ENCODE measurements around the gene SRGAP1.
"Not testable (repeated sequence)": the region's sequence is repeated elsewhere in the genome, so short reads cannot be mapped to it uniquely, and the experiment has no call there.

DNA sequence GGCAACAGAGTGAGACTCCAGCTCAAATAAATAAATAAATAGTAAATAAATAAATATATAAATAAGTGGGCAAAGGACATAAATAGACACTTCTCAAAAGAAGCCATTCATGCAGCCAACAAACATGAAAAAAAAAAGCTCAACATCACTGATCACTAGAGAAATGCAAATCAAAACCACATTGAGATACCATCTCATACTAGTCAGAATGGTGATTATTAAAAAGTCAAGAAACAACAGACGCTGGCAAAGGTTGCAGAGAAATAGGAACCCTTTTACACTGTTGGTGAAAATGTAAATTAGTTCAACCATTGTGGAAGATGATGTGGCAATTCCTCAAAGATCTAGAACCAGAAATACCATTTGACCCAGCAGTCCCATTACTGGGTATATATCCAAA is 322.5 kb downstream of the SRGAP1 start:
- TF ChIP-seq, protein P1, sequence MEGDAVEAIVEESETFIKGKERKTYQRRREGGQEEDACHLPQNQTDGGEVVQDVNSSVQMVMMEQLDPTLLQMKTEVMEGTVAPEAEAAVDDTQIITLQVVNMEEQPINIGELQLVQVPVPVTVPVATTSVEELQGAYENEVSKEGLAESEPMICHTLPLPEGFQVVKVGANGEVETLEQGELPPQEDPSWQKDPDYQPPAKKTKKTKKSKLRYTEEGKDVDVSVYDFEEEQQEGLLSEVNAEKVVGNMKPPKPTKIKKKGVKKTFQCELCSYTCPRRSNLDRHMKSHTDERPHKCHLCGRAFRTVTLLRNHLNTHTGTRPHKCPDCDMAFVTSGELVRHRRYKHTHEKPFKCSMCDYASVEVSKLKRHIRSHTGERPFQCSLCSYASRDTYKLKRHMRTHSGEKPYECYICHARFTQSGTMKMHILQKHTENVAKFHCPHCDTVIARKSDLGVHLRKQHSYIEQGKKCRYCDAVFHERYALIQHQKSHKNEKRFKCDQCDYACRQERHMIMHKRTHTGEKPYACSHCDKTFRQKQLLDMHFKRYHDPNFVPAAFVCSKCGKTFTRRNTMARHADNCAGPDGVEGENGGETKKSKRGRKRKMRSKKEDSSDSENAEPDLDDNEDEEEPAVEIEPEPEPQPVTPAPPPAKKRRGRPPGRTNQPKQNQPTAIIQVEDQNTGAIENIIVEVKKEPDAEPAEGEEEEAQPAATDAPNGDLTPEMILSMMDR (IDR thresholded peaks at IDR 0.05): not testable (repeated sequence)
- not testable (repeated sequence) for TF ChIP-seq POLR2A (IDR thresholded peaks at IDR 0.05)

All from vagina (tissue), 2 donors.